ENCODE results near the gene RCBTB1.
A peak's percentile ranks its signal among the peaks of the same experiment; 100 is the strongest.

RCBTB1 gene

DNA sequence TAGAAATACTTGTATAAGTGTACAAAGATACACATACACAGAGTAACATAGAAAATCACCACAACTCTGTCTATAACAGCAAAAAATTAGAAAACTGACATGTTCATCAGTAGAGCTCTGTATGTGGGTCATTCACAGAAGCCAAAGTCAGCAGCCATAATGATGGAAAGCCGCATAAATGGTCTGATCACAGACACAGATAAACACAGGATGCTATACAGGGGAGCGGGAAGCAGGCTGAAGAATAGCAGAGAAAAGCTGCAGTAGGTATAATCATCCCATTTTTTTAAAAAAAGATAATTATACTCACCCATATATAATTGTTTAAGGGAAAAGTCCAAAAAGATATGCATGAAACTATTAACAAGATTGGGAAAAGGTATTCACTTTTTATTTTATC lies 31.5 kb downstream of the RCBTB1 start:
- no peak for DNase-seq

DNA sequence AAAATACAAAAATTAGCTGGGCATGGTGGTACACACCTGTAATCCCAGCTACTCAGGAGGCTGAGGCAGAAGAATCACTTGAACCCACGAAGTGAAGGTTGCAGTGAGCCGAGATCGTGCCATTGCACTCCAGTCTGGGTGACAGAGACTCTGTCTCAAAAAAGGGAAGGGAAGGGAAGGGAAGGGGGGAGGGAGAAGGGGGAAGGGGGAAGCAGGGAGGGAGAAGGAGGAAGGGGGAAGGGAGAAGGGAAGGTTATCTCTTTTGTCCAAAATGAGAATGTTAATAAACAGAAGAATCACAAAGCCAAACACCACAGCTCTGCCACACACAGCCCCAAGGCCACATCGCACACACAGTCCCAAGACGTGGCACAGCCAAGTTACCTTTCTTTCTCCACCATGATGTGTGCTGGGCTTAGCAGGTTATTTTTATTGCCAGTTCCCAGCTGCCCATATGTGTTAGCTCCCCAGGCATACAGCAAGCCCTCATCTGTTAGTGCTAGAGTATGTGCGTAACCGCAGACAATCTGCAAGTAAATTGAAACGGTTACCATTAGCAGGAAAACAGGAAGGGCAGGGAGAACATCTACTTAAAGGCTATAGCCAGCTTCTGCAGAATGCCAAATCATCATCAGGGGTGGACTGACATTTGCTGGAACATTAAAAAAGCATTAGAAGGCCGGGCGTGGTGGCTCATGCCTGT lies 34.3 kb downstream of the RCBTB1 start:
- peak; percentile 82 for DNase-seq

DNA sequence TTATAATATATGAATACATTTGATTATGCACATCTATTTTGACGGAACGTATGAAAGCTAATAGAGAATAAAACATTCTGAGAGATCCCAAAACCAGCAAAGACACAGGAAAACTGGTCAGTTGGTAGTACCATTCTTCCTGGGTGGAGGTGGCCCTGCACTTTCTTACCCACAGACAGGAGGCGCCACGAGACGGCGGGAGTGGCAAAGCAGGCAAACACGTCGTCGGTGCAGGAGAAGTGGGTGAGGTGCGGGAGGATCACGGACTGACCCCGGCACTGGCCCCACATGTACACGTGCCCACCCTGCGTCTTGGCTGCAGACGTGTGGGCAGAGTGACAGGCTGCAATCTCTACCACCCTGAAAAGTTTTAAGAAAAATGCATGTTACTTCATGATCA lies 36.1 kb downstream of the RCBTB1 start:
- DNase-seq = no peak

DNA sequence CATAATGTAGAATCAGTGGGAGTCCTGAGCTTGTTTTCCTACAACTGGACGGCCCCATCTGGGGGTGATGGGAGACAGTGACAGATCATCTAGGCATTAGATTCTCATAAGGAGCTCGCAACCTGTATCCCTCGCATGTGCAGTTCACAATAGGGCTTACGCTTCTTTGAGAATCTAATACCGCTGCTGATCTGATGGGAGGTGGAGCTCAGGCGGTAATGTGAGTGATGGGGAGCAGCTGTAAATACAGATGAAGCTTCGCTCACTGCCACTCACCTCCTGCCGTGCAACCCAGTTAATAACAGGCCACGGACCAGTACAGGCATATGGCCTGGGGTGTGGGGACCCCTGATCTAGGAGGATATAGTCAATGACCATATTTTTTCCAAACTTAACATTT lies 38.8 kb downstream of the RCBTB1 start:
- no peak for DNase-seq

DNA sequence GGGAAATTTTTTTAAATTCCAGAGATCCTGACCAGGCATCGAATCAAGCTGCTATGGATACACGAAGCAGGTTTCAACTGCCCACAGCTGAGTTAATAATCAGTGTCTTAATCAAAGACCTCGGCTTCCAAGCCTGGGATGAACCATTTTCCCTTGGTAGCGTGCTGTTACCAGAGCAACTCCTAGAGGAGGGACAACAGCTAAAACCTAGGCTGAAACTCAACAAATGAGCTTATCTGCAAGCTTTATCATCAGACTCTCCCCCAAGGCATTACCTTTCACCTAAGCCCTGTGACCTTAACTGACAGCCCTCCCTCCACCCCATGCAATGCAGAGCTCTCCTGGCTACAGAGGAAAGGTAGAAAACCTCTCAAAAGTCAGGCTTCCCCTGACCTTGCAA lies 39.7 kb downstream of the RCBTB1 start:
- DNase-seq = no peak

DNA sequence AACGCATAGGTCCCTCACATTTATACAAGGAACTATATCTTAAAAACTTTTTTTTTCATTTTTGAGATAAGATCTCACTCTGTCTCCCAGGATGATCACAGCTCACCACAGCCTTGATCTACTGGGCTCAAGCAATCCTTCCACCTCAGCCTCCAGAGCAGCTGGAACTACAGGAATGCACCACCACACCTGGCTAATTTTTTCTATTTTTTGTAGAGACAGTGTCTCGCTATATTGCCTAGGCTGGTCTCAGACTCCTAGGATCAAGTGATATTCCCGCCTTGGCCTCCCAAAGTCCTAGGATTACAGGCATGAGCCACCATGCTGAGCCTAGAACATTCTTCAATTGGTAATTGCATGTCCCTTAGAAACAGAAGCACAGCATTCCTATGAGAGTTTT lies 41.7 kb downstream of the RCBTB1 start:
- no peak for DNase-seq

DNA sequence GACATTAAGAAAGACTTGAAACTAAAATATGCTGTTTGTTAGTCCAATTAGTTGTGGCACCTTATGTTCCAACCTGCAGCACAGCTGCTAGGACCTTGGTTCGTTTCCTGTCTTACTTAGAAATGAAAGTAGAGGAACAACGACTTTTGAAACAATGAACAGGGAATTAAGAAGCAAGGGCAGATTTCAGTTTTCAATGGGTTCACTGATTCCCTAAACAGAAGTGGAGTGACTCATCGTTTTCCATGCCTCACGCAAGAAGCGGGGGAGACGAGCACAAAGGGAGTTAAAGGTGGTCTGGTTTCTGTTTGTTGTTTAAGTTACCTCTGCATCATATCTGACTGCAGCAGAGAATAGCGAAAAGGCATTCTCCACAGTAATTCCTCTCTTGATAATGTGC lies 44.8 kb downstream of the RCBTB1 start:
- DNase-seq = peak; percentile 60

DNA sequence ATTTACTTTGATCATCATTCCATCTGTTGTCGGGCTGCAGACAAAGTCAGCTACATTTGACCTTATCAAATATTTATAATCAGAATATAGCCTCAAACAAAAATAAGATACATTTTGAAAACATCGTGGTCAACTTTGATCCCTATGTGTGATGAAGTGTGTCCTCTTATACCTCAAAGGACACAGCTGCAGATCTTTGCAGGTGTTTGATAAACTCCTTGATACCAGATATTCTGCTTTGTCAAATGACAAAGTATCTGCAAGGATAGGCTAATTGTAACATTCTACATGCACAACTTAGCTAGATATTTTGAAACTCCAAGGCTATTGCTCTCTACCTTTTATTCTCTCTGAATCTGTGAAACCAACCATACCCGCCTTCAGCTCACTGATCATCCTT lies 45.6 kb downstream of the RCBTB1 start:
- DNase-seq = no peak

DNA sequence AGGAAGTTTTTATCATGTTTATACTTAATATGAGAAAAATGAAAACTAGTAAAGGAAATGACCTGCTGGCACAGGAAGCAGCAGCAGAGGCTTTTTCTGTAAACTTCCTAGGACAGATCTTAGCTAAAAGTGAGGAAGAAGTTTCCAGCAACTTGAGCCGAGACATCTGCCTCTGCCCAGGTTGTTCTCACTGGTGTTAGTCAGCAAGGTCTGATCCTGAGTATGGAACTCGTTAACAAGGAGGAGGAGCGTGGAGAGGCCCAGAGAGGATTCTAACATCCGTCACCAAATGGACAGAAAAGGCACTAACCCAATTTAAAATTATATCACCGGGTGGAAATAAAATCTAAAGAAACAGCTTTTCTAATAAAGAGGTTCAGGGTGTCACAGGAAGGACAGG lies 46.0 kb downstream of the RCBTB1 start:
- DNase-seq = no peak

DNA sequence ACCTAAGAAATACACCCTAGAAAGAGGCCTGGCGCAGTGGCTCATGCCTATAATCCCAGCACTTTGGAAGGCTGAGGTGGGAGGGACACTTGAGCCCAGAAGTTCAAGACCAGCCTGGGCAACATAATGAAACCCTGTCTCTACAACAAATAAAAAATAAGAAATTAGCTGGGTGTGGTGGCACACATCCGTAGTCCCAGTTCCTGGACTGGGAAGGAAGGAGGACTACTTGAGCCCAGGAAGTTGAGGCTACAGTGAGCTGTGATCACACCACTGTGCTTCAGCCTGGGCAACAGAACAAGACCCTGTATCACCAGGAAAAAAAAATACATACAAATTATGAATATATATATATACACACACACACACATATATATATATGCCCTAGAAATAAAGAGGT lies 47.0 kb downstream of the RCBTB1 start:
- no peak for DNase-seq

DNA sequence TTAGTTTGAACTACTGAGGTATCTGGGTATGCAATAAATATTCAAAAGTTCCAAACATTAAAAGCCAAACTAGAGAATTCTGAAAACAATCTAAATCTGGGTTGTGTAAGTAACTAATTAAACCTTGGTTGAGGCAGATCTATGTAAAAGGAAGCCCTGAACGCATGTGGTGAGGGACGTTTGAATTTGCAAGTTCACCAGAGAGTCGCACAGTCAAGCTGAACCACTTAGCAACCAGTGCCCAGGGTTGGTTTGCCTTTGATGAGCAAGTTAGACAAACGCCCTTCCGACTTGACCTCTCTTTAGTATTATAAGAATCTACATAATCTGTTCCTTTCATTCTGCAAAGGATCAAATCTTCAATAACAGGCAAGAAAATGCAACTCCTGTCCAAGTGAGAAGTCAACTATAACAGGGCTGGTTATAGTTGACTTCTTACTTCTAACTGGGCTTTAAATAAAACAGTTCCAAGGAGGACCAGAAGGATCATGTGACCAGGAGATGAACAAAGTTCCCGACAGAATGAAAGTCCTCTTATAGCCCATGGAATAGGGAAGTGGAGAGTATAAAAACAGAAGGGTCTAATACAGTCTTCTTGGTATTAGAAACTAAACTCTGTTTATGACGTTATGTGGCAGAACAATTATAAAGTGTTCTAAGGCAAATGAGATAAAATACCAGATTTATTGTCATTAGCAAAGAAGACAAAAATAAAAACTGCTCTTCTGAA lies 49.0 kb downstream of the RCBTB1 start:
- no peak for DNase-seq

DNA sequence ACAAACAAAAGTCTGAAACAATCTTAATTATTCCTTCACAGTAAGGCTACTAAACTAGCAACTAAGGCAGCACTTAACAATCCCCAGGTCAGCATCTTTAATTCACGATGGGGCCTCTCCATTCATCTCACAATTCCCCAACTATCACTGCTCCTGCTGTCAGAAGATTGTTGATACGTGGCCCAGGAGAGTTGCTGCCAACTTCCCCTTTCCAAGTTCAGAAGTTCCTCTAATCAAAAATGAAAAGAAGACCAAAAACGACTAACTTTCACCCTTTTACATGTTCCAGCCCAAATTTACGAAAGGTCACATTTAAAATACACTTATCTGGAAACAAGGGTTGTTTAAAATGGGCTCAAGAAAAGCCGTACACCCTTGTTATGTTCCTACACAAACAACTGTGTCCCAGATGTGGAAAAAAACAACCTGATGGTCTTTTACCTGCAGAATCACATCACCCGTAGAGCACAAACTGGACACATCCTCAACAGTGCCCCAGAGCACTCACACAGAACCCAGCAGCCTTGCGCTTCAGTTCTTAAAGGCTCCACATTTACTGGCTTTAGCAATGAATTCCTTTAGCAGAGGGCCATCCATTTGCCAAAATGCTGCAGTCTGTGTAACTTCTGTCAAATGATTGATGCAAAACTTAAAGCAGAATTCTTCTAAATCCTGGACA lies 51.6 kb downstream of the RCBTB1 start:
- peak; percentile 84 for DNase-seq

DNA sequence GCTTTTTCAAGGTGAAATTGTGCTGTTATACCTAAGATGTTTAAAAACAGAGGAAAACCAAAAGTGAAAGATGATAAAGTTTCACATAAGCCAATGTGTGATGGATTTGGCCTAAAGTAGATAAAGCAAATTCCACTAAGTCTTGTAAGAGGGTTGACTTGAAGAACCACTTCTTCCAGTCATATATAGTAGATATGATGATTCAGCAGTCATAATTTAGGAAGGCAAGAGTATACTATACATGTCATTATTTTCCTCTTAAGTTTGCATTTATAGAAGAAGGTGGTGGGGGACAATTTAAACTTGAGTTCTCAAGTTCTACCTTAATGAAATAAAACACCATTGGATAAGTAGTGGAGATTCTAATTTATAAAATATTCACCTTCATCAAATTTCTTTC lies 52.3 kb downstream of the RCBTB1 start:
- DNase-seq = peak; percentile 28

DNA sequence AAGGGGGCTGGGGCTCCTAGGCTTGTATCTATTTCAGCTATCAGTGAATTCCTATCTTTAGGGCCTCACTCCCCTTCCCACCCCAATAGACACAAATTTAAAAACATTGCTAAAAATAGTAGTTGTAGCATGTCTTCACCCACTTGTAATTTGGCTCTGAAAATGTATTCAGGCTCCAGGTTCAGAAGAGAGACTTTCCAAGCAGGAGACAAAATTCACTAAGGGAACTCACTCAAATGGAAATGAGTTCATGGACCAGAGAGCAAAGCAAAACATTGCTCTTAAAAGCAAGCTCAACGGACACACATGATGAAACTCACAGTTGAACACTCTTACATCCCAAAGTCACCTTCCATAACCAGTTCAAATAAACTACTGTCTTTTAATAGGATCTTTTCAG lies 52.8 kb downstream of the RCBTB1 start:
- DNase-seq = no peak

DNA sequence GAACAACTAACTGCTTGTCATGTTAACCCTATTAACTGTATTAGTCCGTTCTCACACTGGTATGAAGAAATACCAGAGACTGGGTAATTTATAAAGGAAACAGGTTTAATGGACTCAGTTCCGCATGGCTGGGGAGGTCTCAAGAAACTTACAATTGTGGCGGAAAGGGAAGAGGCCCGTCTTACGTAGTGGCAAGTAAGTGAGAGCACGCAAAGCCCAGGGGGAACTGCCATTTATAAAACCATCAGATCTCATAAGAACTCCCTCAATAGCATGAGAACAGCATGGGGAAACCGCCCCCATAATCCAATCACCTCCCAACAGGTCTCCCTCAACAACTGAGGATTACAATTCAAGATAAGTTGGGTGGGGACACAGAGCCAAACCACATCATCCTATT lies 54.9 kb downstream of the RCBTB1 start:
- peak; percentile 63 for DNase-seq

DNA sequence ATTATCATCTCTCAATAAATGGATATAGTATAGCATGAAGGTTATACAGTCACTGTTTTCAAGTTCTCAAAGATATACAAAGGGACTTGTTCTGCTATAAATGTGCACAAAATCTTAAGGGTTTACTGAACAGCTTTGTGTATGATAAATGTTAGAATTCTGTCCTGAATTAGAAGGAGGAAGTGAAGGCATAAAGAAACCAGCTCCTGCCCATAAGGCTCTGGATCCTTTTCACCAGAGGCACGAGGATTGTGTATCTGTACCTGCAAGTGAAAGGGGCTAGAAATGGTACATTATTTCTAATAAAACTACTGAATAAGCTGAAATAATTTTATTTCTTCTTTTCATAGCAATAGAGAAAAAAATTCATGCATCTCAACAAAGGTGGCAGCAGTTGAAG lies 57.2 kb downstream of the RCBTB1 start:
- no peak for DNase-seq

DNA sequence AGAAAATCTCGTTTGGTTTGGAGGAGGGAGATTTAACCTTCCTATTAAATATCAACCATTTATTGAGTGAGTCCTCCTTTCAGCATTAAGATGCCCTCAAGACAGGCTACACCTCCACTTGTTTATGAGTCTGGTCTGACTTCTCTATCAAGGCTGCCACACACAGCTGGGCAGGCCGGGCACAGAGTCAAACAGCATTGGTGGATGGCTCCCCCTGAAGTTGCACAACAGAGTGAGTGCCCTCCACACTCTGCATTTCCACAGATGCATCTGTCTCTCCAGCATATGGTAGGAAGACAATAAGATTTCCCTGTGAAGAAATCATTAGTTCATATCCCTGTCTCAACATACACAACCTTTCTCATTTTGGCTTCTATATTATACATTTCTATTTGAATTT lies 58.2 kb downstream of the RCBTB1 start:
- DNase-seq = no peak

DNA sequence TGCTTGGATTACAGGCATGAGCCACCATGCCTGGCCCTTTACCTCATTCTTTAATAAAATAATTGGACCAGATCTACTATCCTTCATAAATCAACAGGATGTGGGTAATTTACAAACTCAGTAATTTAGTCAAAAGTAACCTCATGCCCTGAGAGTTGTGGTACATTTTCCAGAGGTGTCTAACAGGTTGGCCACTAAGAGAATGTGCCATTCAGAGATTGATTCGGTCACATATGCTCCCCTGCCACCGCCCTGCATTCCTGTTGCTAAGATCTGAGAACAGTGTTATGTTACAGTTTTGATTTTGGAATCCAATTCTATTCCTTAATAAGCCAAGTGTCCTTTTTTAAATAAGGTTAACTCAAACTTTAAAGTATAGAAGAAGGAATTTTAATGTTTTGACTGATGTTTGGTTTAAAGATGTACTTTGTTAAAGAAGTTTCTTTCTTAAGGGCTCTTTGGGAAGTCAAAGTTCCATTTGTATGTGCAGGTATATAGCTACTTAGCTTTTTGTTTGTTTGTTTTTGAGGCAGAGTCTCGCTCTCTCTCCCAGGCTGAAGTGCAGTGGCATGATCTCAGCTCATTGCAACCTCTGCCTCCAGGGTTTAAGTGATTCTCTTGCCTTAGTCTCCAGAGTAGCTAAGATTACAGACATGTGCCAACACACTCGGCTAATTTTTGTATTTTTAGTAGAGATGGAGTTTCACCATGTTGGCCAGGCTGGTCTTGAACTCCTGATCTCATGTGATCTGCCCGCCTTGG lies 60.4 kb downstream of the RCBTB1 start:
- DNase-seq = no peak

DNA sequence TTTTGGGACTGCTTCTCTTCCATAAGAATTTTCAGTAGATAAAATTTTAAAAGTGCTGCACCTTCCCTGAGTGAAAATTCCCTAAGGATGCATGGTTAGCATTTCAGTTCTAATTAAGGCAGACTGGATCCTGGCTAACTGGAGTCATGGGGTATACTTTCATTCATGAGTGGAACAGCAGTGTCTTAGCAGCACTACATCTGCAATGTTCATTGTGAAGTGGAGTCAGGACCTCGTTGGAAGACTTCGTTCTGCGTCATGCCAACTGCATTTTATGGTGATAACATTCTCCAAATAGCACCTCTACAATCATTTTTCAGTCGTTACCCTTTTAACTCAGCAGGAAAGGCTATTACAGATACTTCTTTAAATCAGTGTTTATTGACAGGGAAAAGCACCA lies 64.1 kb downstream of the RCBTB1 start:
- no peak for DNase-seq

DNA sequence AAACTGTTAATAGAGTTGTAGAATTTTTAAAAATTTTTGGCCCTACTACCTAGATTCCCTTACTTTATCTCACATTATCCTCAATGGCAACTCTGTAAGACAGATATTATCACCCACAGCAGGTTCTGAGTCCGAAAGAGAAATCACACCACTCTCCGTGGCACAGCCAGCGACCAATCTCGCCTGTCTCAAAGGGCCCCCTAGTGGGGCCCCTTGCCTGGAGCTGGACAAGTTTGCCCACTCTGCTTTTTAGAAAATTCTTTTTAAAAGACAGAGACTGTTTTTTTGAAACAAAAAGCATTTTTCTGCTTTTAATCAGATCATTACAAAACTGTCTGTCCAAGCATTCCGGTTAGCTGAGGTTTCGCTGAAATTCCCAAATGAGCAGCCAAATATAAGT lies 67.9 kb downstream of the RCBTB1 start:
- DNase-seq = no peak

DNA sequence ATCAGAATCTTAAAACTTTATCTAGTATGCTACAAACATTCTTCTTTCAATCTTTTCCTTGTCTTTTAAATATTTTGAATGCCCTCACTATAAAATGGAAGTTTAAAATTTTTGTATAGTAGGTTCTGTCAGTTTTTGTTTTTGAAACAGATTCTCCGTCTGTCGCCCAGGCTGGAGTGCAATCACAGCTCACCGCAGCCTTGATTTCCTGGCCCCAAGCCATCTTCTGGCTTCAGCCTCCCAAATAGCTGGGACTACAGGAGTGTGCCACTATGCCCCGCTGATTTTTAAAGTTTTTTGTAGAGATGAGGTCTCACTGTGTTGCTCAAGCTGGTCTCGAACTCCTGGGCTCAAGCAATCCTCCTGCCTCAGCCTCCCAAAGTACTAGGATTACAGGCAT lies 68.9 kb downstream of the RCBTB1 start:
- no peak for DNase-seq

DNA sequence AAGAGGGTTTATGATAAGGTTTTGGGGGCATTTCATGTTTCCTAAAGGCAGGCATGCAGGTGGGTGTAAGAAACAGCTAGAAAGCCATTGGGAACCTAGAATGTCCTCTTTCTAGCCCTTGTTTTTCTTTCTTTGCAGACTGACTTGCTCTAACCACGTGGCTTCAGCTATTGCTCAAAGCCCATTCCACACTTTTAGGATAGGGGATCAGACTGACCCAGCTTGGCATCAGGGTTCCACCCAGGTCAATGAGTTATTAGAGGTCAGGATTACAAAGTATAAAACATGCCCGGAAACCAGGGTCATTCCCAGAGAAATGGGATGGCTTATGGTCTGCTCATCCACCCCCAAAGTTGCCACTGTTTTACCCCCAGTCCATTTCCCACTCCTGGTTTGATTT lies 72.8 kb downstream of the RCBTB1 start:
- no peak for DNase-seq

DNA sequence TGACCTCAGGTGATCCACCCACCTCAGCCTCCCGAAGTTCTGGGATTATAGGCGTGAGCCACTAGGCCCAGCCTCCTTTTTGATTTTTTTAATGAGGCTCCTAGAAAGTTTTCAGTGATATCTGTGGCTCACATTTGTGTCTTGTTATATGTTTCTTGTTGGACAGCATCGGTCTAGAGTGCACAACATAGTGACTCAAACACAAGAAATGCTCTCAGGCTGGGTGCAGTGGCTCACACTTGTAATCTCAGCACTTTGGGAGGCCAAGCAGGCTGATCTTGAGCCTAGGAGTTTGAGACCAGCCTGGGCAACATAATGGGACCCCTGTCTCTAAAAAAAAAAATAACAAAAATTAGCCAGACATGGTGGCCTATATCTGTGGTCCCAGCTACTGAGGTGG lies 81.4 kb downstream of the RCBTB1 start:
- DNase-seq = no peak

DNA sequence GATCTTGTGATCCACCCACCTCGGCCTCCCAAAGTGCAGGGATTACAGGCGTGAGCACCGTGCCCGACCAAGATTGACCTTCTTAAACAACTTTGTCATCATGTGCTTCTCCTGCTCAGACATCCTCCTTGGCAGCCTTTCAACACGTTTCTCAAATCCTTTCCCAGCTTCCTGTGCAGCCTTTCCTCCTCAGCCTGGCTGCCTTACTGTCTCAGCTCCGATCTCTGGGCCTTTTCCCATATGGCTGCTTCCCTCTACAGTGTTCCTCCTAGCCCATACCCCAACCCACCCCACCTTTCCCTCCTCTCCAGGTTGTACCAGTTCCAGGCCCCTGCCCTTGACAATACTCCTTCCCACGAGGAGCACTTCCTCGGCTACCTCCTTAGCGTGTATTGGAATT lies 82.4 kb downstream of the RCBTB1 start:
- DNase-seq = no peak

Measured in OCI-M1 (cell line).